ENCODE measurements around the gene ZNF385B. TPM values are rescaled to one million over a fixed set of nuclear protein-coding genes. Genes with fewer than 3 reads are reported as not detected.
A peak's percentile ranks its signal among the peaks of the same experiment; 100 is the strongest.

ZNF385B gene
- total and polyA plus RNA-seq, 3 donors from 2014 or later: 28.1 to 40.3 (median 37.4) TPM

GRCh38 chr2:179875864-179876263 lies 14.5 kb upstream of the ZNF385B start:
- no peaks in the 10 kb centered on the region for H3K27me3 ChIP-seq
- H3K27ac ChIP-seq: peak overlapping the region in 1 of 2 donors; percentile 28
- intact Hi-C loops (cut with DNase I; ENCODE audit: low total_unique reads): no loop called here
- no peaks in the 10 kb centered on the region for H3K4me1 ChIP-seq
- no peak overlapping the region for H3K4me3 ChIP-seq
- no peaks in the 10 kb centered on the region for H3K9me3 ChIP-seq
- no peaks in the 10 kb centered on the region for H3K36me3 ChIP-seq (ENCODE audit: low read depth, missing control alignments)
- no peak for DNase-seq
- TF ChIP-seq POLR2A (IDR thresholded peaks at IDR 0.05): no peak
- TF ChIP-seq, protein P1, sequence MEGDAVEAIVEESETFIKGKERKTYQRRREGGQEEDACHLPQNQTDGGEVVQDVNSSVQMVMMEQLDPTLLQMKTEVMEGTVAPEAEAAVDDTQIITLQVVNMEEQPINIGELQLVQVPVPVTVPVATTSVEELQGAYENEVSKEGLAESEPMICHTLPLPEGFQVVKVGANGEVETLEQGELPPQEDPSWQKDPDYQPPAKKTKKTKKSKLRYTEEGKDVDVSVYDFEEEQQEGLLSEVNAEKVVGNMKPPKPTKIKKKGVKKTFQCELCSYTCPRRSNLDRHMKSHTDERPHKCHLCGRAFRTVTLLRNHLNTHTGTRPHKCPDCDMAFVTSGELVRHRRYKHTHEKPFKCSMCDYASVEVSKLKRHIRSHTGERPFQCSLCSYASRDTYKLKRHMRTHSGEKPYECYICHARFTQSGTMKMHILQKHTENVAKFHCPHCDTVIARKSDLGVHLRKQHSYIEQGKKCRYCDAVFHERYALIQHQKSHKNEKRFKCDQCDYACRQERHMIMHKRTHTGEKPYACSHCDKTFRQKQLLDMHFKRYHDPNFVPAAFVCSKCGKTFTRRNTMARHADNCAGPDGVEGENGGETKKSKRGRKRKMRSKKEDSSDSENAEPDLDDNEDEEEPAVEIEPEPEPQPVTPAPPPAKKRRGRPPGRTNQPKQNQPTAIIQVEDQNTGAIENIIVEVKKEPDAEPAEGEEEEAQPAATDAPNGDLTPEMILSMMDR (IDR thresholded peaks at IDR 0.05): no peak

- Histone ChIP-seq H3K27ac (no peak overlapping the region), H3K4me1 (no peaks in the 10 kb centered on the region), H3K27me3 (no peaks in the 10 kb centered on the region), H3K36me3 (ENCODE audit: low read depth, missing control alignments) (no peaks in the 10 kb centered on the region), H3K4me3 (no peak overlapping the region), H3K9me3 (no peaks in the 10 kb centered on the region)
- intact Hi-C loops (cut with DNase I; ENCODE audit: low total_unique reads): no loop called here
- DNase-seq: no peak
- TF ChIP-seq, protein P1 (IDR thresholded peaks at IDR 0.05): no peak
- no peak for TF ChIP-seq POLR2A (IDR thresholded peaks at IDR 0.05)
- 56 to 75% methylated on average over 6 of the region's 6 CpGs for WGBS, 2 donors
These were observed 1.6 kb upstream of the ZNF385B start for GRCh38 chr2:179862898-179863458.

DNA sequence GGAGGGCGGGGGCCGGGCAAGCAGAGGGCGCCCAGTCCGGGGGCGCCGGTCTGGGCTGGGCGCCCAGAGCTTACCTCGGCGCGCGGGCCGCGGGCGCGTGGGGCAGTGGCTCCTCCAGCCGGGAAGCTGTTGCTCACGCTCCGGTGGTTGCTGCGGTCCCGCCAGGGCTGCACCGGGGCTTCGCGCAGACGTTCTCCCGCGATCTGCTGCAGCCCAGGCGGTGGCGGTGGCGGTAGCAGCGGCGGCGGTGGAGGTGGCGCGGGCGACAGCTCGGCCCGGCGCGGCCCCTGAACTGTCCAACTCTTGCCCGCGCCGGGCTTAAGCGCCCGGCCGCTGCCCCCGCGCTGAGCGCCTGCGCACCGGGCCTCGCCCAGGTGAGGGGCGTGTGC lies 391 bp downstream of the ZNF385B start:
- 0% methylated on average over 34 of the region's 52 CpGs; no CpG with 5 or more reads in 1 of the 2 donors for WGBS, 2 donors
- intact Hi-C loops (cut with DNase I; ENCODE audit: low total_unique reads): no loop called here
- H3K27ac ChIP-seq: peak overlapping the region; percentile 45 to 68
- H3K27me3 ChIP-seq: no peaks in the 10 kb centered on the region
- no peaks in the 10 kb centered on the region for H3K4me1 ChIP-seq
- no peaks in the 10 kb centered on the region for H3K36me3 ChIP-seq (ENCODE audit: low read depth, missing control alignments)
- peak overlapping the region; percentile 52 to 76 for H3K4me3 ChIP-seq
- H3K9me3 ChIP-seq: no peaks in the 10 kb centered on the region
- no peak for DNase-seq
- TF ChIP-seq, protein P1 (IDR thresholded peaks at IDR 0.05): no peak
- no peak for TF ChIP-seq POLR2A (IDR thresholded peaks at IDR 0.05)

GRCh38 chr2:179860255-179861026 lies 971 bp downstream of the ZNF385B start:
- Histone ChIP-seq H3K9me3 (no peaks in the 10 kb centered on the region), H3K27me3 (no peaks in the 10 kb centered on the region), H3K4me3 (peak overlapping the region; percentile 52 to 76), H3K27ac (peak overlapping the region; percentile 45 to 68), H3K4me1 (no peaks in the 10 kb centered on the region), H3K36me3 (ENCODE audit: low read depth, missing control alignments) (no peaks in the 10 kb centered on the region)
- 0 to 1% methylated on average over 19 to 34 of the region's 34 CpGs for WGBS, 2 donors
- TF ChIP-seq POLR2A (IDR thresholded peaks at IDR 0.05): no peak
- TF ChIP-seq, protein P1 (IDR thresholded peaks at IDR 0.05): no peak
- intact Hi-C loops (cut with DNase I; ENCODE audit: low total_unique reads): no loop called here
- DNase-seq: peak; percentile 57
